Stimulated activated CD4-positive, alpha-beta T cell treated with anti-CD3 and anti-CD28 coated beads, Interleukin-4, amount 100 ng/mL, for 4 hours (primary cell): ENCODE measurements around the gene ZFYVE26.
"Not testable (repeated sequence)": the region's sequence is repeated elsewhere in the genome, so short reads cannot be mapped to it uniquely, and the experiment has no call there.

Source experiments
- DNase-seq, 2 experiments: peaks; one replicate each; pipeline ENCODE4 v3.0.0-alpha.2; 2020

The ZFYVE26 gene

DNA sequence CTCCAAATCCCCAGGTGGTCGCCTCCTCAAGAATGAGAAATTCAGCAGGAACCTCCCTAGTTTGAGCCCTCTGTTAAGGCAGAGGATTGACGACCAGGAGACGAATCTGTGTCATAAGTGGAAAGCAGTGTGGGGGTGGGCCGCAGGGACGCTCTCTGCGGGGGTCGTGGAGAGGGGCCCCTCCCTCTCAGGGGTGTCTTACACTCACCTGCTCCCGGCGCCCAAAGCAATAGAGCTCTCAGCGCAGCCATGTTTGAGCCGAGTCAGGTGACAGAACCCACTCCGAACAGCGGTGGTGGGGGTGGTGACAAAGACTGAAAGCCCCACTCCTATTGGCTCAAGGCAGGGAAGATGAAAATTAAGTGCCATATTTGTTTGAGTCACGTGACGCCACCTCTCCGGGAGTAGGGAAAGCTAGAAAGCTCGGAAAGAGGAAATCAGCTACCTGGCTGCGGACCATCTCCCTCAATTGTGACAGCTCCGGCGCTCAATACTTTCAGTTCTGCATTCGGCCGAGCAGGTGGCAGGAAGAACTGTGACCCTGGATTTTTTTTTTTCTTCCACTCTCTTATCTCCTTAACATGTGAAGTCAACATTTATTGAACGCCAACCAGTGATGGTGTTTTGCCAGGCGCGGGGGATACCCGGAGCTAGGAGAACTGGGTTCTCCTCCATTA is at the start of gene ZFYVE26:
Gene ZFYVE26, minus strand, starts transcription at position 265 of the 677 bp plus-strand sequence. CDS start 627 bp downstream, outside the sequence.
- DNase-seq: peak; percentile 77 to 87

DNA sequence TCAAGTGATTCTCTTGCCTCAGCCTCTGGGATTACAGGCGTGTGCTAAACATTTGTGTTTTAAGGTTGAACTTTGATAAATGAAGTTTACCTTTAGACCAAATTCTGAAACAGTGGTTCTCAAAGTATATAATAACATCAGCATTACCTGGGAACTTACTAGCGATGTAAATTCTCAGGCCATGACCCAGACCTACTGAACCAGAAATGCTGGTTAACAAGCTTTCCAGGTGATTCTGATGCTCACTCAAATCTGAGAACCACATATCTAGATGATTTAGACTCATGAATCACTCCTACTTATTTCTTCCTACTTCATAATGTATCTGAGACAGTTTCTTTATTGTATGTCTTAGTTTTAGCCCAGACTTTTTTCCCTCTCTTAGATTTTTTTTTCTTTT is 46.8 kb upstream of the ZFYVE26 start:
- no peak for DNase-seq

- no peak for DNase-seq
Measured at GRCh38 chr14:67859169-67859749, 42.9 kb upstream of the ZFYVE26 start.

DNA sequence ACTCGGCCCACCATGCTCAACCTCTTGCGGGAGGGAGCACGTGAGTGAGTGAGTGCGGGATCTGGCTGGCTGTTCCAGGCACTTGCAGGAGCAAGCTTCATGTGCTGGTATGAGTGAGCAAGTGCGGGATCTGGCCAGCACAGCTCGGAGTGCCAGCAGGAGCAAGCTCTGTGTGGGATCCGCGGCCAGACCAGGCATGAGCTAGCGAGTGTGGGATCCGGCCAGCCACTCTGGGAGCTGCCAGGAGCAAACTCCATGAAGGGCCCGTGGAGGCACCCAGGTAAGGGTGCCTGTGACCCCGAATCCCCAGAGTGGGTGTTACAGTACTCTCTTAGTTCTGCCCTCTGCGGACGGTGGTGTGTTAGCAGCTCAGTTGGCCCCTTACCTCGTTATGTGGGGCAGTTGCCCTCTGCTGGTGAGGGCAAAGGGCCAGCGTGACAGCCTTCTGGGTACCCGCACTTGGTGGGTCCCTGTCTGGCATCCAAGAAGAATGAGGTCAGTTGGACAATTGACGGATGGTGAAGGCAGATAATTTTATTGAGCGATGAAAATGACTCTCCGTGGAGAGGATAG is 41.5 kb upstream of the ZFYVE26 start:
- no peak for DNase-seq

DNA sequence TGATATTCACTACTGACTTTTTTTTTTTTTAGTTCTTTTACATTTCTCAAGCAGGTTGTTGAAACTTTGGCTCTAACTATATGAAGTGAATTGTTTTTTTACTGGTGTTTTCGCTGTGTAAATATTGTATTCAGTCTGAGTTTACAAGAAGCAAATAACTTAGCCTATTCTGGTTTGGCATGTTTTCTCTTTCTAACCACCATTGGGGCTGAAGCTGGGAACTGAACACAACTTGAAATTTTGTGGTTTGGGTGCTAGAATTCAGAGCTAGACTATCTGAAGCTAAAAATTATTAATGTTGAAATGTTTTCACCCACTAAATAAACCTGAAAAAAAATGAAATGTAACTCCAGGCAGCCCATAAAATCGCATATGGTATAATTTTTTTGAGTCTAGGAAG is 40.4 kb upstream of the ZFYVE26 start:
- DNase-seq: no peak

DNA sequence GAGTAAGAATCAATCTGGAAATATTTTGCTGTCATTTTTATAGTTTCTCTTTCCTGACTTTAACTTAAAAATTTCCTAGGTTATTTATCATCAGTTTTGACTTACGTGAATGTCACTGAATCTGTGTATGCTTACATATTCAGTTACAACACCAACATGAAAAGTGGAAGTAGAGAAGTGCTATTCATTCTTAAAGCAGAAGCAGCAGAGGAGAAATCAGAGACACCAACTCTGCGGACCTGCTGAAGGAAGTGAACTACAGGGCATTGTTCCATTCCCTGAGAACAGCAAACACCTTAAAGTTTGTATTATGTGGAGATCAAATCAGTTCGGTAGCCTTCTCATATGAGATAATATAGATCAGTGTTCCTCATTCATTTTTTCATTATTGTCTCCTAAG is 37.3 kb upstream of the ZFYVE26 start:
- DNase-seq: no peak

- DNase-seq: no peak
Measured at GRCh38 chr14:67852926-67853604, 36.7 kb upstream of the ZFYVE26 start.

- DNase-seq: no peak
Measured at GRCh38 chr14:67851785-67852410, 35.5 kb upstream of the ZFYVE26 start.

DNA sequence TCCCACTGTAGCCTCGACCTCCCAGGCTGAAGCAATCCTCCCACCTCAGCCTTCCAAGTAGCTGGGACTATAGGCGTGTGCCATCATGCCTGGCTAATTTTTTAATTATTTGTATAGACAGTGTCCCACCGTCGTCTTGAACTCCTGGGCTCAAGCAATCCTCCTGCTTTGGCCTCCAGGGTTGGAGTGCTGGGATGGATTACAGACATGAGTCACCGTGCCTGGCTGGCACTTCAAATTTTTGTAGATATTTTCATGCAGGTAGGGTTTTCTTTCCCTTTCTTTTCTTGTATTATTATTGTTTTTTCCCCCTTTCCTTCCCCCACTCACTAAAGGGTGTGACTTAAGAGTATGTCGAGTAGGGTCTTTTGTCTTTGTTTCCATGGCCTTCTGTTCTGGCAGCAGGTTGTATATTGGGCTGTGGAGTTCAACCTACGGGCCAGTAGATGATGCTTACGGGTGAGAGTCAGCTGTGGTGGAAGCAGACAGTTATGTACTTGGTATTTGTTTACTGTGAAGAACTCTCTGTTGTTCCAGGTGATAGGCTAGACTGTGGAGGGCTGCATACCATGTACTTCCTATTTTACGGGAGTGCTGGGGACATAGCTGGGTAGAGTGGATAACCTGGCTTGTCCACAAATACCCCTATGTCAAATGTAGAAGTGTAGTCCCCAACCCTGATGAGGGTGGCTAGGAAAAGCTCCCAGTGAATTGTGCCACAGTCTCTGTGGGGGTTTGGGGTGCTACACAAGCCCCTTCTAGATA is 33.9 kb upstream of the ZFYVE26 start:
- DNase-seq: no peak

DNA sequence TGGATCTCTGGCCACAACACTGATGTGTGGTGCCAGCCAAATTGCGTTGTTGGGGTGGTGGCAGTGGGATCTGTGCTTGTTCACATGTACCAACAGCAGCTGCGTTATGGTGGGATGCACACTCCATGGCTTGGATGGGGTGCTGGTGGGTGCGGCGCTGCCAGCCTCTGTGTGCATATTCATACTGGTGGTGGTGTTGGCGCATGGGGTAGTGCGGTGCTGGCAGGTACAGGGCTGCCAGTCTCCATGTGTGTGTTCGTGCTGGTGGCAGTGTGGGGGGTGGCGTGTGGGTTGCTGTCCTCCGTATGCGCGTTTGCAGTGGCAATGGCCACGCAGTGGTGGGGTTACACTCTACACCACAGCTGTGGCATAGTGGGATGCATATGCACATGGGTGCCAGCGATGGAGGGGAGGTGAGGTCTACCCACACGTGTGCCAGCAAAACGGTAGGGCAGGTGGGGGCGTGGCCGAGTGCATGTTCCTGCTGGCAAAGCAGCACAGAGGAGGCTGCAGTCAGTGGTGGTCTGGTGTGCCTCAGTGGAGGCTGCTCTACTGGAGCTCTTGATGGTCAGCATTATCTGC is 29.7 kb upstream of the ZFYVE26 start:
- DNase-seq: no peak

GRCh38 chr14:67837011-67837624 is 20.7 kb upstream of the ZFYVE26 start:
- DNase-seq: peak; percentile 35 to 45

DNA sequence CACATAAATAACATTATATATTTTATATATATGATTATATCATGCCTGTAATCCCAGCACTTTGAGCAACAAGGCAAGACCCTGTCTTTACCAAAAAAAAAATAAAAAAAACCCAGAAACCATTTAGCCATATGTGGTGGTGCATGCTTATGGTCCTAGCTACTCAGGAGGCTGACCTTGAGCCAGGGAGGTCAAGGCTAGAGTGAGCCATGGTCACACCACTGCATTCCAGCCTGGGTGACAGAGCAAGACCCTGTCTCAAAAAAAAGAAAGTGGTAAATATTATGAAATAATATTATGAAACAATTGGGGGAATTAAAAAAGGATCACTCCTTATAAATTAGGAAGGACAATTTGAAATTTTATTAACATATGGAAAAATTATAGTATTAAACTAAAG is 19.2 kb upstream of the ZFYVE26 start:
- no peak for DNase-seq

GRCh38 chr14:67833403-67833802 is 17.0 kb upstream of the ZFYVE26 start:
- DNase-seq: no peak

DNA sequence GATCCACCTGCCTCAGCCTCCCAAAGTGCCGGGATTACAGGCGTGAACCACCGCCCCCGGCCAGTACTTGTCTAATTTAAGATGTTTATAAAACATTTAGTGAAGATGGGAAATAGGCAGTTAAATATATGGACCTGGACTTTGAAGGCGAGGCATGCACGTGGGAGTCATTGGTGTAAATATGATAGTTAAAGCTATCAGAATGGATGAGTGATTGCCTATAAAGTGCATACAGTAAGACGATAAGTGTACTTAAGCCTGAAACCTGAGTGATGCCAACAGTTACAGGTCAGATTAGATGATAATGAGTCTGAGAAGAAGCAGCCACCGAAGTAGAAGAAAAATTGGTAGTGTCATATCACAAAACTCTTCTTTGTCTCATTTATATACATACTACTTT is 14.7 kb upstream of the ZFYVE26 start:
- DNase-seq: no peak

GRCh38 chr14:67821121-67821520 is 4.7 kb upstream of the ZFYVE26 start:
- DNase-seq: no peak

DNA sequence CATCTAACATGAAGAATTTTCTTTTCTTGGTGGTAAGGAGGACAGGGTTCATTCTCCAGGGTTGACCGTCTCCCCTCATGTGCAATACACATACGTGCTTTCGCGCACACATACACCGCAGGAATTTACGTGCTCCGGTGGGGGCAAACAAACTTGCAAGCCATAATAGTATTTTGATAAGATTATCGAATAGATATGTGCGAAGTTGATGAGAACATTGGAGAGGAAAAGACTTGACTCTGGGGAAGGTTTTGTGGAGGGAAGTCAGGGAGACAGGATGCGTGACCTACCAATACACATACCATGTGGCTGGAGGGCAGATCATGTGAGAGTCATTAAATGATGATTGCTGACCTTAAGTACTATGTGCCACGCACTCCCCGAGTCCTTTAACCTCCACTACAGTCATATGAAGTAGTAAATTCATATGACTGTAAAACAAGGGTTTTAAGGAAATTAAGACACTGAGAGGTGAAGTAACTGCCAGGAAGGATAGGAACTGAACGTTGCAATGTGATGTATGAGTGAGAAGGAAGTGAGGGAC is 4.1 kb upstream of the ZFYVE26 start:
- DNase-seq: no peak

- DNase-seq: peak; percentile 78 to 80
Measured at GRCh38 chr14:67819563-67820421, 3.4 kb upstream of the ZFYVE26 start, which contains the start of gene RAD51B. TSS of gene RAD51B (plus strand) at chr14:67819779.

DNA sequence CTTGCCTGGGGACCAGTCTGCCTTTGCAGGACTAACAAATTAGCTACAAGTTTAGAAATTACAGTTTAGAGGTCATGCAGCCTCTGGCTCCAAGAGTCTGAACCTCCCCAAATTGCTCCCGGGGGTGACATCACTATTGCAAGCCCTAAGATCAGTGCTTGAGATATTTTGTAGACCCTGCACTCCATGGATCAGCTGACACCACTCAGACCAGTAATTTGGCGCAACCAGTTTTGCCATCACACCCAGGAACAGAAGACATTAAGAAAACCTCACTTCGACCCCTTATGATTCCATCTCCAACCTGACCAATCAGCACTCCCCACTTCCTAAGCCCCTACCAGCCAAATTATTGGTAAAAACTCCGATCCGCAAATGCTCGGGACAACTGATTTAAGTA is 2.1 kb upstream of the ZFYVE26 start:
- DNase-seq: not testable (repeated sequence)

- DNase-seq: no peak
Measured at GRCh38 chr14:67817750-67818438, 1.5 kb upstream of the ZFYVE26 start.
